ENCODE results near the gene DECR2. TPM values are rescaled to one million over a fixed set of nuclear protein-coding genes. Genes with fewer than 3 reads are reported as not detected.
A peak's percentile ranks its signal among the peaks of the same experiment; 100 is the strongest.
"Not testable (repeated sequence)": the region's sequence is repeated elsewhere in the genome, so short reads cannot be mapped to it uniquely, and the experiment has no call there.

The DECR2 gene
- total and polyA plus RNA-seq, 2 of the 13 experiments (the other 11 are each of a cell fraction or from before 2014, with no cell fraction given), result 36.3 to 44.6 TPM

DNA sequence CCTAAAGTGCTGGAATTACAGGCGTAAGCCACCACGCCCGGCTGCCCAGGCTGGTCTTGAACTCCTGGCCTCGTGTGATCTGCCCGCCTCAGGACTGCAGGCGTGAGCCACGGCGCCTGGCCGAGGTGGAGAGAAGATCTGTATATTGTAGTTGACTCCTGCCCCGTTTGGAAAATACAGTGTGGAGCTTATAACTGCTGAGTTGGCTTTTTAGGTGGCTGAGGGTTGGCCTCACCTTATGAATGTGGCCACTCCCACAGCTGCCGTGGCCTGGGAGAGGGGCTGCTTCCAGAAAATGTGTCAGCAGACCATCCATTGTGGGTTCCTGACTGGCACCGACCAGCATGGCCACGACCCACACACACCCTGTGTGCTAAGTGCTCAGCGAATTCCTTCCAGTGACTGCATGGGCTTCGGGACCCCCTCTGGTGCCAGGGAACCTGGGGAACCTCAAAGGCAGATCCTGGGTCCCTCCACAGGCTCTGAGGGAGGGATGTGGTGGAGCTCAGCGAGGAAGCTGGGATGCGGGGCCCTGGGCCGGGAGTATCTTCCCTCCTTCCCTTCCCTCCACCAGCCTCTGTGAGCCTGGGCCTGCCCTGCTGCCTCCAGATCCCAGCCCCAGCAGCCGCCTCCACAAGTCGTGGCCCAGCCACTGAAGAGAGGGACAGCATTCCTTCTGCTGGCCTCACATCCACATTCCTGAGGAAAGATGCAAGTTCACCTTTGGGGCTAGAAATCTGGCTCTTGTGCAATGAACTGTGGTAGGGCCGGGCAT is 12.9 kb downstream of the DECR2 start (continued):
- TF ChIP-seq, protein P1, sequence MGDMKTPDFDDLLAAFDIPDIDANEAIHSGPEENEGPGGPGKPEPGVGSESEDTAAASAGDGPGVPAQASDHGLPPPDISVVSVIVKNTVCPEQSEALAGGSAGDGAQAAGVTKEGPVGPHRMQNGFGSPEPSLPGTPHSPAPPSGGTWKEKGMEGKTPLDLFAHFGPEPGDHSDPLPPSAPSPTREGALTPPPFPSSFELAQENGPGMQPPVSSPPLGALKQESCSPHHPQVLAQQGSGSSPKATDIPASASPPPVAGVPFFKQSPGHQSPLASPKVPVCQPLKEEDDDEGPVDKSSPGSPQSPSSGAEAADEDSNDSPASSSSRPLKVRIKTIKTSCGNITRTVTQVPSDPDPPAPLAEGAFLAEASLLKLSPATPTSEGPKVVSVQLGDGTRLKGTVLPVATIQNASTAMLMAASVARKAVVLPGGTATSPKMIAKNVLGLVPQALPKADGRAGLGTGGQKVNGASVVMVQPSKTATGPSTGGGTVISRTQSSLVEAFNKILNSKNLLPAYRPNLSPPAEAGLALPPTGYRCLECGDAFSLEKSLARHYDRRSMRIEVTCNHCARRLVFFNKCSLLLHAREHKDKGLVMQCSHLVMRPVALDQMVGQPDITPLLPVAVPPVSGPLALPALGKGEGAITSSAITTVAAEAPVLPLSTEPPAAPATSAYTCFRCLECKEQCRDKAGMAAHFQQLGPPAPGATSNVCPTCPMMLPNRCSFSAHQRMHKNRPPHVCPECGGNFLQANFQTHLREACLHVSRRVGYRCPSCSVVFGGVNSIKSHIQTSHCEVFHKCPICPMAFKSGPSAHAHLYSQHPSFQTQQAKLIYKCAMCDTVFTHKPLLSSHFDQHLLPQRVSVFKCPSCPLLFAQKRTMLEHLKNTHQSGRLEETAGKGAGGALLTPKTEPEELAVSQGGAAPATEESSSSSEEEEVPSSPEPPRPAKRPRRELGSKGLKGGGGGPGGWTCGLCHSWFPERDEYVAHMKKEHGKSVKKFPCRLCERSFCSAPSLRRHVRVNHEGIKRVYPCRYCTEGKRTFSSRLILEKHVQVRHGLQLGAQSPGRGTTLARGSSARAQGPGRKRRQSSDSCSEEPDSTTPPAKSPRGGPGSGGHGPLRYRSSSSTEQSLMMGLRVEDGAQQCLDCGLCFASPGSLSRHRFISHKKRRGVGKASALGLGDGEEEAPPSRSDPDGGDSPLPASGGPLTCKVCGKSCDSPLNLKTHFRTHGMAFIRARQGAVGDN (CRISPR knock-in tag; IDR thresholded peaks at IDR 0.05), result peak; percentile 11; the same call in 1 of the 2 replicates
- no peak for TF ChIP-seq JUN (CRISPR knock-in tag; IDR thresholded peaks at IDR 0.05)
- no peak for TF ChIP-seq BRD4 (CRISPR knock-in tag; IDR thresholded peaks at IDR 0.05)

DNA sequence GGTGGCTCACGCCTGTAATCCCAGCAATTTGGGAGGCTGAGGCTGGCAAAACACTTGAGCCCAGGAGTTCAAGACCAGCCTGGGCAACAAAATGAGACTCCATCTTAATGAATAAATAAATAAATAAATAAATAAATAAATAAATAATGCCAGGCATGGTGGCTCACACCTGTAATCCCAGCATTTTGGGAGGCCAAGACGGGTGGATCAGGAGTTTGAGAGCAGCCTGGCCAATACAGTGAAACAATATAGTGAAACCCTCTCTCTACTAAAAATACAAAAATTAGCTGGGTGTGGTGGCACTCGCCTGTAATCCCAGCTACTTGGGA is 13.4 kb downstream of the DECR2 start:
- POLR2A ChIA-PET, result interaction anchor here (2.2 kb wide), 1 partner anchor 10 kb away, joined by 9 read pairs; no protein-coding TSS in a partner anchor
- H3K4me3 ChIP-seq (replicated peaks in 1 of 3; ENCODE audit: insufficient read depth in 1 of 3, low read depth in 2 of 3, low read length in 3 of 3); H3K9me3 ChIP-seq (ENCODE audit: low read length); H3K36me3 ChIP-seq (replicated peaks in 1 of 2; ENCODE audit: control insufficient read depth in 1 of 2, insufficient read depth in 2 of 2, low read length in 2 of 2); in situ Hi-C loops (cut with HindIII; ENCODE audit: extremely low pct_ligation_motif_present, low pct_unique_long_range_greater_than_20kb); H3K79me2 ChIP-seq (ENCODE audit: insufficient read depth, low read length); BruUV-seq (replicated peaks); intact Hi-C loops (cut with micrococcal nuclease; ENCODE audit: unreplicated experiment); ATAC-seq; H2AFZ ChIP-seq (ENCODE audit: low read length); H3K27me3 ChIP-seq (ENCODE audit: control insufficient read depth in 1 of 2, insufficient read depth in 2 of 2, low read length in 2 of 2); FAIRE-seq; H3K4me2 ChIP-seq (ENCODE audit: low read depth, low read length); H3K9ac ChIP-seq (ENCODE audit: insufficient read depth, low read depth, low read length); DNase-seq (ENCODE audit: low spot score); H4K20me1 ChIP-seq (ENCODE audit: insufficient read depth, low read length); H3K27ac ChIP-seq (ENCODE audit: extremely low read length, insufficient read depth, low read length); CTCF ChIA-PET (ENCODE audit: low intra/inter-chr PET ratio, low total read pairs): not testable (repeated sequence)
- H3K4me1 ChIP-seq (ENCODE audit: insufficient read depth, low read length), result peaks cover 17% of the 10 kb centered on the region
- 87% methylated on average over 3 of the region's 3 CpGs for WGBS (ENCODE audit: low lambda C conversion rate)

- H2AFZ ChIP-seq (ENCODE audit: low read length); H3K27me3 ChIP-seq (ENCODE audit: control insufficient read depth in 1 of 2, insufficient read depth in 2 of 2, low read length in 2 of 2); H3K36me3 ChIP-seq (replicated peaks in 1 of 2; ENCODE audit: control insufficient read depth in 1 of 2, insufficient read depth in 2 of 2, low read length in 2 of 2); CTCF ChIA-PET (ENCODE audit: low intra/inter-chr PET ratio, low total read pairs); H3K4me2 ChIP-seq (ENCODE audit: low read depth, low read length); H3K9ac ChIP-seq (ENCODE audit: insufficient read depth, low read depth, low read length); ATAC-seq; H4K20me1 ChIP-seq (ENCODE audit: insufficient read depth, low read length); H3K9me3 ChIP-seq (ENCODE audit: low read length); in situ Hi-C loops (cut with HindIII; ENCODE audit: extremely low pct_ligation_motif_present, low pct_unique_long_range_greater_than_20kb); FAIRE-seq; H3K27ac ChIP-seq (ENCODE audit: extremely low read length, insufficient read depth, low read length); H3K4me3 ChIP-seq (replicated peaks in 1 of 3; ENCODE audit: insufficient read depth in 1 of 3, low read depth in 2 of 3, low read length in 3 of 3); BruUV-seq (replicated peaks); intact Hi-C loops (cut with micrococcal nuclease; ENCODE audit: unreplicated experiment); DNase-seq (ENCODE audit: low spot score): not testable (repeated sequence)
- peaks cover 23% of the 10 kb centered on the region for H3K4me1 ChIP-seq (ENCODE audit: insufficient read depth, low read length)
- peaks cover 10% of the 10 kb centered on the region for H3K79me2 ChIP-seq (ENCODE audit: insufficient read depth, low read length)
- 88% methylated on average over 13 of the region's 13 CpGs for WGBS (ENCODE audit: low lambda C conversion rate)
- POLR2A ChIA-PET, result interaction anchor here (1.0 kb wide), 1 partner anchor 21 kb away, joined by 3 read pairs; the partner anchor contains the start of gene DECR2
Measured at GRCh38 chr16:422179-422578, 20.5 kb downstream of the DECR2 start.

Measured in HepG2 (cell line).